Mesenchymal stem cell (in vitro differentiated cells and primary cell): ENCODE results near the gene PLPPR3.
A peak's percentile ranks its signal among the peaks of the same experiment; 100 is the strongest.

ENCODE experiments used
- DNase-seq: peaks from one replicate; pipeline ENCODE4 v3.0.0-alpha.2; 2013
- H2AFZ ChIP-seq: one replicate; pipeline ENCODE4 v1.6.1; 2013; ENCODE audit warnings: low read depth, mild to moderate bottlenecking, control low read depth, inconsistent platforms, low read length, moderate library complexity
- H2AK5ac ChIP-seq: 2 replicates; pipeline ENCODE4 v1.6.1; 2013; ENCODE audit warnings: low read length, moderate library complexity, mild to moderate bottlenecking, inconsistent platforms; ENCODE audit not compliant: severe bottlenecking
- H2BK120ac ChIP-seq: one replicate; pipeline ENCODE4 v1.6.1; 2013; ENCODE audit warnings: low read depth, mild to moderate bottlenecking, inconsistent platforms, low read length, moderate library complexity
- H2BK12ac ChIP-seq, 2 experiments: one replicate each; pipeline ENCODE4 v1.6.1; 2013; ENCODE audit warnings: inconsistent platforms in 2 of 2, low read length in 2 of 2, mild to moderate bottlenecking in 2 of 2, moderate library complexity in 2 of 2, control low read depth in 1 of 2
- H2BK15ac ChIP-seq: one replicate; pipeline ENCODE4 v1.6.1; 2013; ENCODE audit warnings: mild to moderate bottlenecking, low read depth, inconsistent platforms; ENCODE audit not compliant: poor library complexity, severe bottlenecking
- H2BK5ac ChIP-seq: 2 replicates; pipeline ENCODE4 v1.6.1; 2013; ENCODE audit warnings: low read depth, mild to moderate bottlenecking, low read length, control low read depth, inconsistent platforms; ENCODE audit not compliant: poor library complexity, severe bottlenecking
- H3K14ac ChIP-seq, 2 experiments: one replicate each; pipeline ENCODE4 v1.6.1; 2013; ENCODE audit warnings: inconsistent platforms in 2 of 2, low read length in 2 of 2, control low read depth in 1 of 2, mild to moderate bottlenecking in 1 of 2, moderate library complexity in 1 of 2
- H3K18ac ChIP-seq, 2 experiments: one replicate each; pipeline ENCODE4 v1.6.1; 2013; ENCODE audit warnings: inconsistent platforms in 2 of 2, low read length in 2 of 2, control low read depth in 1 of 2, low read depth in 1 of 2, mild to moderate bottlenecking in 1 of 2
- H3K23ac ChIP-seq, 2 experiments: one replicate each; pipeline ENCODE4 v1.6.1; 2013; ENCODE audit warnings: inconsistent platforms in 2 of 2, low read length in 2 of 2, mild to moderate bottlenecking in 2 of 2, moderate library complexity in 2 of 2, control low read depth in 1 of 2
- H3K27ac ChIP-seq: 2 replicates; pipeline ENCODE4 v1.5.1; 2013; ENCODE audit warnings: mild to moderate bottlenecking, moderate library complexity, low read length, control low read depth, inconsistent platforms; ENCODE audit not compliant: poor library complexity, severe bottlenecking
- H3K27me3 ChIP-seq, 2 experiments: 2 replicates each; pipeline versions ENCODE4 v1.6.1 to v1.7.0; 2013; ENCODE audit warnings: low read length in 2 of 2, mild to moderate bottlenecking in 2 of 2, moderate library complexity in 2 of 2, control low read depth in 1 of 2, inconsistent platforms in 1 of 2; ENCODE audit not compliant: control insufficient read depth in 1 of 2, insufficient read depth in 1 of 2
- H3K36me3 ChIP-seq, 2 experiments: 2 replicates each; pipeline versions ENCODE4 v1.6.1 to v1.7.0; 2013; ENCODE audit warnings: low read length in 2 of 2, control low read depth in 1 of 2, inconsistent platforms in 1 of 2, low read depth in 1 of 2, mild to moderate bottlenecking in 1 of 2; ENCODE audit not compliant: insufficient read depth in 2 of 2, control insufficient read depth in 1 of 2
- H3K4ac ChIP-seq, 2 experiments: one replicate each; pipeline ENCODE4 v1.6.1; 2013; ENCODE audit warnings: inconsistent platforms in 2 of 2, low read length in 2 of 2, mild to moderate bottlenecking in 2 of 2, moderate library complexity in 2 of 2, control low read depth in 1 of 2, low read depth in 1 of 2
- H3K4me1 ChIP-seq: 2 replicates; pipeline ENCODE4 v1.6.1; 2013; ENCODE audit warnings: low read depth, low read length, control low read depth; ENCODE audit not compliant: control insufficient read depth, insufficient read depth
- H3K4me2 ChIP-seq: 2 replicates; pipeline ENCODE4 v1.6.1; 2013; ENCODE audit warnings: low read length, mild to moderate bottlenecking, inconsistent platforms; ENCODE audit not compliant: poor library complexity, severe bottlenecking
- H3K4me3 ChIP-seq, 2 experiments: 2 replicates each; pipeline versions ENCODE4 v1.5.1 to v1.7.0; 2013; ENCODE audit warnings: low read length in 2 of 2, mild to moderate bottlenecking in 2 of 2, control low read depth in 1 of 2, low read depth in 1 of 2; ENCODE audit not compliant: insufficient read depth in 1 of 2
- H3K79me1 ChIP-seq: replicated peaks from 2 replicates; pipeline ENCODE4 v1.6.1; 2013; ENCODE audit warnings: mild to moderate bottlenecking, control low read depth, low read length, inconsistent platforms; ENCODE audit not compliant: poor library complexity, severe bottlenecking
- H3K9ac ChIP-seq: 2 replicates; pipeline ENCODE4 v1.7.0; 2013; ENCODE audit warnings: mild to moderate bottlenecking, low read length, moderate library complexity
- H3K9me3 ChIP-seq: 2 replicates; pipeline ENCODE4 v1.7.0; 2013; ENCODE audit warnings: mild to moderate bottlenecking, low read length; ENCODE audit not compliant: control insufficient read depth
- H4K8ac ChIP-seq: one replicate; pipeline ENCODE4 v1.6.1; 2013; ENCODE audit warnings: inconsistent platforms, mild to moderate bottlenecking, low read length, moderate library complexity
- H4K91ac ChIP-seq: one replicate; pipeline ENCODE4 v1.6.1; 2013; ENCODE audit warnings: mild to moderate bottlenecking, low read length, inconsistent platforms
- WGBS: methylation state at CpG from one replicate; pipeline ENCODE4 v1.1.7; 2013; ENCODE audit warnings: mixed read lengths; 5-methylcytosine and 5-hydroxymethylcytosine counted together

The PLPPR3 gene

GRCh38 chr19:791567-792305, 30.0 kb downstream of the PLPPR3 start:
- peak overlapping the region; percentile 56 for H2BK120ac ChIP-seq
- H3K79me1 ChIP-seq = peaks cover 2% of the 10 kb centered on the region
- H3K9ac ChIP-seq = no peak overlapping the region
- peak overlapping the region; percentile 34 for H2BK15ac ChIP-seq
- WGBS = 81% methylated on average over 8 of the region's 8 CpGs
- no peak overlapping the region for H3K23ac ChIP-seq
- no peak overlapping the region for H3K14ac ChIP-seq
- no peak overlapping the region for H3K27ac ChIP-seq
- DNase-seq = no peak
- peak overlapping the region; percentile 43 for H4K91ac ChIP-seq
- H2BK12ac ChIP-seq = peak overlapping the region in 1 of 2 experiments; percentile 40
- H2AFZ ChIP-seq = no peak overlapping the region
- no peaks in the 10 kb centered on the region for H3K9me3 ChIP-seq
- peaks cover 29% of the 10 kb centered on the region for H3K4me1 ChIP-seq
- H3K4me3 ChIP-seq = no peak overlapping the region
- H3K27me3 ChIP-seq = no peaks in the 10 kb centered on the region
- H4K8ac ChIP-seq = no peak overlapping the region
- no peaks in the 10 kb centered on the region for H3K36me3 ChIP-seq
- no peak overlapping the region for H2BK5ac ChIP-seq
- H3K4me2 ChIP-seq = no peak overlapping the region
- no peak overlapping the region for H2AK5ac ChIP-seq
- peak overlapping the region in 1 of 2 experiments; percentile 22 for H3K4ac ChIP-seq
- peak overlapping the region in 1 of 2 experiments; percentile 42 for H3K18ac ChIP-seq

GRCh38 chr19:791007-791566, 30.7 kb downstream of the PLPPR3 start:
- Histone ChIP-seq H4K91ac (peak overlapping the region; percentile 5), H3K27ac (no peak overlapping the region), H3K23ac (no peak overlapping the region), H3K9ac (no peak overlapping the region), H2BK12ac (peak overlapping the region in 1 of 2 experiments; percentile 29), H2AK5ac (no peak overlapping the region), H3K4ac (no peak overlapping the region), H2BK15ac (no peak overlapping the region), H3K4me2 (no peak overlapping the region), H2AFZ (no peak overlapping the region), H3K4me1 (peaks cover 25% of the 10 kb centered on the region), H2BK5ac (no peak overlapping the region), H3K27me3 (no peaks in the 10 kb centered on the region), H3K9me3 (no peaks in the 10 kb centered on the region), H2BK120ac (peak overlapping the region; percentile 40), H3K79me1 (peaks cover 2% of the 10 kb centered on the region), H3K36me3 (no peaks in the 10 kb centered on the region), H3K14ac (no peak overlapping the region), H3K4me3 (no peak overlapping the region), H4K8ac (no peak overlapping the region), H3K18ac (no peak overlapping the region)
- WGBS = 94% methylated on average over 26 of the region's 26 CpGs
- no peak for DNase-seq

GRCh38 chr19:789701-790060, 32.1 kb downstream of the PLPPR3 start:
- Histone ChIP-seq H3K4me2 (peak overlapping the region; percentile 36), H2BK5ac (no peak overlapping the region), H3K27me3 (no peaks in the 10 kb centered on the region), H2AFZ (peak overlapping the region; percentile 76), H3K9me3 (no peaks in the 10 kb centered on the region), H3K14ac (peak overlapping the region in 1 of 2 experiments; percentile 49), H3K4me3 (no peak overlapping the region), H3K18ac (peak overlapping the region; percentile 94 to 96), H2BK15ac (peak overlapping the region; percentile 86), H3K4me1 (peaks cover 24% of the 10 kb centered on the region), H3K23ac (no peak overlapping the region), H3K27ac (peak overlapping the region; percentile 82), H4K91ac (peak overlapping the region; percentile 96), H3K36me3 (no peaks in the 10 kb centered on the region), H4K8ac (peak overlapping the region; percentile 99), H2AK5ac (peak overlapping the region; percentile 51), H3K79me1 (peaks cover 3% of the 10 kb centered on the region), H3K9ac (peak overlapping the region; percentile 73), H2BK120ac (peak overlapping the region; percentile 56), H2BK12ac (peak overlapping the region; percentile 89 to 92), H3K4ac (peak overlapping the region; percentile 84 to 93)
- DNase-seq = peak; percentile 87
- WGBS = 43% methylated on average over 9 of the region's 9 CpGs

GRCh38 chr19:788983-789700, 32.6 kb downstream of the PLPPR3 start:
- Histone ChIP-seq H3K23ac (peak overlapping the region in 1 of 2 experiments; percentile 42), H3K4ac (peak overlapping the region; percentile 84 to 93), H3K27me3 (no peaks in the 10 kb centered on the region), H2AFZ (peak overlapping the region; percentile 51), H2AK5ac (peak overlapping the region; percentile 19), H3K9ac (peak overlapping the region; percentile 73), H3K27ac (peak overlapping the region; percentile 82), H3K4me1 (peaks cover 28% of the 10 kb centered on the region), H4K91ac (peak overlapping the region; percentile 96), H2BK5ac (no peak overlapping the region), H3K4me2 (peak overlapping the region; percentile 36), H2BK120ac (peak overlapping the region; percentile 56), H4K8ac (peak overlapping the region; percentile 99), H3K9me3 (no peaks in the 10 kb centered on the region), H3K14ac (peak overlapping the region in 1 of 2 experiments; percentile 97), H3K18ac (peak overlapping the region; percentile 94 to 96), H3K36me3 (no peaks in the 10 kb centered on the region), H2BK12ac (peak overlapping the region; percentile 89 to 92), H3K79me1 (peaks cover 6% of the 10 kb centered on the region), H2BK15ac (peak overlapping the region; percentile 86), H3K4me3 (no peak overlapping the region)
- 33% methylated on average over 32 of the region's 33 CpGs for WGBS
- DNase-seq = peak; percentile 75
